Measurements from ENCODE around the gene PKN1. TPM values are rescaled to one million over a fixed set of nuclear protein-coding genes. Genes with fewer than 3 reads are reported as not detected.

The PKN1 gene
- total and polyA plus RNA-seq, 9 of the 15 experiments (the other 6 are each of a cell fraction or from before 2014, with no cell fraction given) = 0.30 to 228 (median 77.5) TPM

GRCh38 chr19:14409146-14410023 is 23.7 kb upstream of the PKN1 start (continued):
- no peak for TF ChIP-seq REST (IDR thresholded peaks at IDR 0.05; ENCODE audit: borderline replicate concordance)
- TF ChIP-seq REST (CRISPR knock-in tag; IDR thresholded peaks at IDR 0.05; ENCODE audit: low read depth) = no peak
- TF ChIP-seq XRCC4 (IDR thresholded peaks at IDR 0.05; ENCODE audit: extremely low read depth, insufficient read depth, insufficient read length) = no peak
- peak; percentile 70 for TF ChIP-seq RBFOX2 (IDR thresholded peaks at IDR 0.05; ENCODE audit: low read depth, low read length)
- peak; percentile 78 for TF ChIP-seq POLR2G (IDR thresholded peaks at IDR 0.05; ENCODE audit: low read depth, low read length)
- no peak for TF ChIP-seq ZNF444 (CRISPR knock-in tag; IDR thresholded peaks at IDR 0.05)
- TF ChIP-seq ESRRA (IDR thresholded peaks at IDR 0.05; ENCODE audit: borderline replicate concordance, low read depth) = no peak
- TF ChIP-seq ZFX (CRISPR knock-in tag; IDR thresholded peaks at IDR 0.05) = 0 out of 2 replicates have a peak, but pooled peaks have one; percentile 17
- TF ChIP-seq SMARCB1 (IDR thresholded peaks at IDR 0.05; ENCODE audit: insufficient read length, low read depth) = no peak
- TF ChIP-seq ZNF263 (CRISPR knock-in tag; IDR thresholded peaks at IDR 0.05; ENCODE audit: borderline replicate concordance) = peak; percentile 78; the same call in 1 of the 2 replicates
- peak; percentile 25 for TF ChIP-seq POLR2AphosphoS2 (IDR thresholded peaks at IDR 0.05; ENCODE audit: low read length)
- no peak for TF ChIP-seq SMAD3 (CRISPR knock-in tag; conservative IDR thresholded peaks at IDR 0.05)
